SK-N-SH treated with all-trans-retinoic acid at 6 μM for 48 hours (cell line): ENCODE data around the gene PLCB4.
"Not testable (repeated sequence)": the region's sequence is repeated elsewhere in the genome, so short reads cannot be mapped to it uniquely, and the experiment has no call there.

Experiments used
- ATAC-seq: fragments of 200-7000 bp; cut with Tn5 transposase; 3 replicates; pipeline ENCODE4 v1.9.1; 2020; ENCODE audit warnings: mild to moderate bottlenecking, moderate library complexity
- ARNTL ChIP-seq: fragments of 450-650 bp; formaldehyde crosslinking; IDR thresholded peaks from 2 replicates; pipeline ENCODE4 v1.5.0; 2020; ENCODE audit warnings: low read depth, mild to moderate bottlenecking, moderate library complexity, borderline replicate concordance
- BACH2 ChIP-seq: fragments of 250-450 bp; sonication (Bioruptor Pico); IDR thresholded peaks from 2 replicates; pipeline ENCODE4 v1.9.0; 2021; ENCODE audit warnings: mild to moderate bottlenecking, borderline replicate concordance
- CREB5 ChIP-seq: fragments of 250-450 bp; sonication (Bioruptor Pico); IDR thresholded peaks from 2 replicates; pipeline ENCODE4 v1.5.1; 2020; ENCODE audit warnings: low read depth, mild to moderate bottlenecking, moderate library complexity
- CSDC2 ChIP-seq: fragments of 250-450 bp; sonication (Bioruptor Pico); IDR thresholded peaks from 2 replicates; pipeline ENCODE4 v1.5.0; 2020; ENCODE audit warnings: mild to moderate bottlenecking, moderate library complexity
- CSRNP3 ChIP-seq: fragments of 250-450 bp; sonication (Bioruptor Pico); IDR thresholded peaks from 2 replicates; pipeline ENCODE4 v1.5.1; 2021; ENCODE audit warnings: mild to moderate bottlenecking, moderate library complexity
- GLIS3 ChIP-seq: fragments of 250-450 bp; sonication (Bioruptor Pico); IDR thresholded peaks from 2 replicates; pipeline ENCODE4 v1.5.0; 2020; ENCODE audit warnings: mild to moderate bottlenecking, moderate library complexity
- OSR1 ChIP-seq: fragments of 250-450 bp; sonication (Bioruptor Pico); IDR thresholded peaks from 2 replicates; pipeline ENCODE4 v1.8.0; 2022; ENCODE audit warnings: moderate library complexity, mild to moderate bottlenecking, inconsistent platforms
- POU6F1 ChIP-seq: fragments of 250-450 bp; sonication (Bioruptor Pico); IDR thresholded peaks from 2 replicates; pipeline ENCODE4 v1.8.0; 2021; ENCODE audit warnings: low read depth, mild to moderate bottlenecking, moderate library complexity, borderline replicate concordance
- PPARA ChIP-seq: fragments of 250-450 bp; sonication (Bioruptor Pico); IDR thresholded peaks from 2 replicates; pipeline ENCODE4 v1.5.0; 2020; ENCODE audit warnings: mild to moderate bottlenecking, borderline replicate concordance
- RARB ChIP-seq: fragments of 250-450 bp; sonication (Bioruptor Pico); IDR thresholded peaks from 2 replicates; pipeline ENCODE4 v1.8.0; 2021; ENCODE audit warnings: mild to moderate bottlenecking, moderate library complexity
- TCF4 ChIP-seq: fragments of 250-450 bp; sonication (Bioruptor Pico); IDR thresholded peaks from 2 replicates; pipeline ENCODE4 v1.8.0; 2021; ENCODE audit warnings: mild to moderate bottlenecking, moderate library complexity, borderline replicate concordance
- TOX ChIP-seq: fragments of 250-450 bp; sonication (Bioruptor Pico); IDR thresholded peaks from 2 replicates; pipeline ENCODE4 v1.8.0; 2021; ENCODE audit warnings: mild to moderate bottlenecking, moderate library complexity, borderline replicate concordance
- TSHZ2 ChIP-seq: fragments of 250-450 bp; sonication (Bioruptor Pico); IDR thresholded peaks from 2 replicates; pipeline ENCODE4 v1.5.0; 2020; ENCODE audit warnings: mild to moderate bottlenecking, moderate library complexity
- ZC3H10 ChIP-seq: fragments of 250-450 bp; sonication (Bioruptor Pico); IDR thresholded peaks from 2 replicates; pipeline ENCODE4 v1.5.1; 2021; ENCODE audit warnings: mild to moderate bottlenecking, moderate library complexity
- ZFP3 ChIP-seq: fragments of 250-450 bp; sonication (Bioruptor Pico); IDR thresholded peaks from 2 replicates; pipeline ENCODE4 v1.5.0; 2020; ENCODE audit warnings: mild to moderate bottlenecking, moderate library complexity
- ZFP30 ChIP-seq: fragments of 450-650 bp; formaldehyde crosslinking; IDR thresholded peaks from 2 replicates; pipeline ENCODE4 v1.5.0; 2022; ENCODE audit warnings: mild to moderate bottlenecking, moderate library complexity
- ZNF565 ChIP-seq: fragments of 450-650 bp; formaldehyde crosslinking; conservative IDR thresholded peaks from 2 replicates; pipeline ENCODE4 v1.5.0; 2020; ENCODE audit warnings: low read depth, mild to moderate bottlenecking, moderate library complexity
- ZNF70 ChIP-seq: fragments of 450-650 bp; formaldehyde crosslinking; IDR thresholded peaks from 2 replicates; pipeline ENCODE4 v1.5.0; 2020; ENCODE audit warnings: mild to moderate bottlenecking, moderate library complexity
- ZNF8 ChIP-seq: fragments of 450-650 bp; formaldehyde crosslinking; IDR thresholded peaks from 2 replicates; pipeline ENCODE4 v1.5.0; 2020; ENCODE audit warnings: mild to moderate bottlenecking, moderate library complexity

PLCB4 gene

GRCh38 chr20:9375221-9375681, 306.4 kb downstream of the PLCB4 start:
- no peak for ATAC-seq
- no peak for TF ChIP-seq CREB5
- TF ChIP-seq TCF4 (CRISPR knock-in tag), result no peak
- TF ChIP-seq RARB (CRISPR knock-in tag), result no peak
- no peak for TF ChIP-seq OSR1
- TF ChIP-seq CSDC2 (CRISPR knock-in tag), result no peak
- no peak for TF ChIP-seq ZNF565 (CRISPR knock-in tag)

GRCh38 chr20:9377007-9377406, 308.1 kb downstream of the PLCB4 start:
- ATAC-seq, result no peak
- no peak for TF ChIP-seq OSR1
- TF ChIP-seq CREB5, result no peak
- TF ChIP-seq PPARA, result no peak
- TF ChIP-seq ZFP30 (CRISPR knock-in tag), result no peak

GRCh38 chr20:9385345-9386310, 316.7 kb downstream of the PLCB4 start:
- not testable (repeated sequence) for ATAC-seq

- TF ChIP-seq ARNTL (no peak), CSRNP3 (CRISPR knock-in tag) (no peak), OSR1 (no peak), CSDC2 (CRISPR knock-in tag) (no peak), ZC3H10 (CRISPR knock-in tag) (no peak), POU6F1 (no peak), GLIS3 (CRISPR knock-in tag) (no peak), ZNF8 (CRISPR knock-in tag) (no peak), ZFP3 (CRISPR knock-in tag) (no peak), RARB (CRISPR knock-in tag) (no peak), BACH2 (CRISPR knock-in tag) (no peak), TOX (CRISPR knock-in tag) (no peak), ZNF70 (CRISPR knock-in tag) (no peak), TSHZ2 (CRISPR knock-in tag) (no peak), CREB5 (no peak)
- ATAC-seq, result no peak
Measured at GRCh38 chr20:9388160-9388812, 319.4 kb downstream of the PLCB4 start.
